K562 (cell line): Measurements from ENCODE around the gene SLC22A7. TPM values are rescaled to one million over a fixed set of nuclear protein-coding genes. Genes with fewer than 3 reads are reported as not detected.

ENCODE experiments used
- ATAC-seq: fragments of 200-7000 bp; cut with Tn5 transposase; 3 replicates; pipeline ENCODE4 v1.9.1; 2020; ENCODE audit warnings: moderate library complexity
- BruUV-seq: library from RNA; stranded (reverse); fragments of 400-500 nt; replicated peaks from 2 replicates; lab custom pipeline; 2021; lab: Mats Ljungman, UMichigan
- CTCF ChIA-PET: fragments of 300-600 bp; formaldehyde crosslinking; extraction: SDS; loops from one replicate; lab custom pipeline; 2021; ENCODE audit warnings: low intra/inter-chr PET ratio; lab: Yijun Ruan, JAX
- POLR2A ChIA-PET: fragments of 300-600, 350-650 bp; sonication (Branson Sonifier 250); formaldehyde crosslinking; extraction: SDS; loops from one replicate; lab custom pipeline; 2021; ENCODE audit warnings: antibody characterized with exemption, inconsistent platforms; lab: Yijun Ruan, JAX
- DNase-seq, 4 experiments: peaks; one replicate each; pipeline versions ENCODE4 v3.0.0 to v3.0.0-alpha.2; 2011 to 2018; ENCODE audit warnings: low spot score in 3 of 4, mixed read lengths in 3 of 4; ENCODE audit errors: extremely low read depth in 1 of 4
- FAIRE-seq: peaks from 2 replicates; lab custom pipeline; 2011; peaks lifted over from hg19 to GRCh38; lab: Jason Lieb, UNC
- H2AFZ ChIP-seq: 2 replicates; pipeline ENCODE4 v1.6.0; 2011; ENCODE audit warnings: low read depth, low read length, control low read depth, inconsistent platforms
- H3K27ac ChIP-seq: fragments of 200-600 bp; 3 replicates; pipeline ENCODE4 v1.8.0; 2011; ENCODE audit warnings: low read depth, mild to moderate bottlenecking, control low read depth, inconsistent platforms, low read length, moderate library complexity, mixed read lengths; ENCODE audit errors: extremely low read depth
- H3K27me3 ChIP-seq, 2 experiments: fragments of 300-600 bp in 1 of 2; 2 replicates in 1 of 2; 3 replicates in 1 of 2; pipeline versions ENCODE4 v1.6.0 to v1.8.0; 2011; ENCODE audit warnings: inconsistent platforms in 2 of 2, low read length in 2 of 2, mild to moderate bottlenecking in 1 of 2, mixed read lengths in 1 of 2, moderate library complexity in 1 of 2; ENCODE audit not compliant: control insufficient read depth in 2 of 2, insufficient read depth in 2 of 2
- H3K36me3 ChIP-seq: fragments of 300-600 bp; 3 replicates; pipeline ENCODE4 v1.8.0; 2011; ENCODE audit warnings: mild to moderate bottlenecking, low read length, inconsistent platforms; ENCODE audit not compliant: control insufficient read depth, insufficient read depth
- H3K4me1 ChIP-seq, 2 experiments: fragments of 200-600 bp in 1 of 2; replicated peaks in 1 of 2; 2 replicates in 1 of 2; 3 replicates in 1 of 2; pipeline versions ENCODE4 v1.5.1 to v1.8.0; 2011; ENCODE audit warnings: inconsistent platforms in 2 of 2, low read length in 2 of 2, mild to moderate bottlenecking in 1 of 2, mixed read lengths in 1 of 2, moderate library complexity in 1 of 2; ENCODE audit not compliant: control insufficient read depth in 2 of 2, insufficient read depth in 2 of 2
- H3K4me2 ChIP-seq: 2 replicates; pipeline ENCODE4 v1.6.1; 2011; ENCODE audit warnings: low read length, control low read depth, inconsistent platforms, mixed read lengths; ENCODE audit not compliant: insufficient read depth
- H3K4me3 ChIP-seq: fragments of 200-600 bp; sonication (generic), shearing (Covaris generic); 2 replicates; pipeline ENCODE4 v1.5.1; 2016; ENCODE audit warnings: control low read depth, inconsistent platforms
- H3K79me2 ChIP-seq: fragments of 200-600 bp; 3 replicates; pipeline ENCODE4 v1.8.0; 2011; ENCODE audit warnings: low read length, inconsistent platforms; ENCODE audit not compliant: control insufficient read depth, insufficient read depth
- H3K9ac ChIP-seq, 2 experiments: 2 replicates each; pipeline versions ENCODE4 v1.6.0 to v1.6.1; 2011; ENCODE audit warnings: low read depth in 2 of 2, low read length in 2 of 2, control low read depth in 1 of 2, inconsistent platforms in 1 of 2, mild to moderate bottlenecking in 1 of 2, mixed read lengths in 1 of 2; ENCODE audit not compliant: insufficient read depth in 1 of 2
- H3K9me1 ChIP-seq: one replicate; pipeline ENCODE4 v1.6.0; 2011; ENCODE audit warnings: inconsistent platforms, mild to moderate bottlenecking, low read length, moderate library complexity; ENCODE audit not compliant: control insufficient read depth, insufficient read depth
- H3K9me3 ChIP-seq: replicated peaks from 2 replicates; pipeline ENCODE4 v1.5.1; 2011; ENCODE audit warnings: low read depth, low read length, inconsistent platforms; ENCODE audit not compliant: control insufficient read depth, insufficient read depth
- H4K20me1 ChIP-seq: replicated peaks from 2 replicates; pipeline ENCODE4 v1.6.1; 2011; ENCODE audit warnings: low read length, inconsistent platforms, mixed read lengths; ENCODE audit not compliant: control insufficient read depth, insufficient read depth
- CBFB ChIP-seq: sonication (generic); formaldehyde crosslinking; IDR thresholded peaks from 2 replicates; pipeline ENCODE4 v1.4.0; 2020; ENCODE audit warnings: mild to moderate bottlenecking, missing genetic modification reagents
- FIP1L1 ChIP-seq: fragments of 200-400 bp; formaldehyde crosslinking; IDR thresholded peaks from 2 replicates; pipeline ENCODE4 v1.6.1; 2018; ENCODE audit warnings: mild to moderate bottlenecking, low read depth, low read length; ENCODE audit not compliant: poor library complexity, severe bottlenecking
- MAFF ChIP-seq: IDR thresholded peaks from 2 replicates; pipeline ENCODE4 v1.6.1; 2012; ENCODE audit warnings: low read length, improper control_type of control experiment
- ZBTB7A ChIP-seq: IDR thresholded peaks from 2 replicates; pipeline ENCODE4 v1.6.1; 2011; ENCODE audit warnings: low read depth, mild to moderate bottlenecking, low read length, moderate library complexity, borderline replicate concordance; ENCODE audit not compliant: control insufficient read depth
- ZFP36 ChIP-seq: fragments of 150-350 bp; IDR thresholded peaks from 2 replicates; pipeline ENCODE4 v1.6.1; 2018; ENCODE audit warnings: low read length, low read depth; ENCODE audit not compliant: partially characterized antibody
- WGBS: fragments of 100-300 bp; shearing (Covaris generic); methylation state at CpG from one replicate; pipeline ENCODE4 v1.1.6; 2016; ENCODE audit warnings: low coverage, mixed read lengths; ENCODE audit not compliant: insufficient coverage; ENCODE audit errors: missing lambda C conversion rate; 5-methylcytosine and 5-hydroxymethylcytosine counted together
- in situ Hi-C: fragments of 300-500 bp; cut with MboI; formaldehyde crosslinking; loops from 4 replicates; pipeline ENCODE4 v1.15.0; 2018; ENCODE audit warnings: inconsistent platforms, mixed read lengths
- intact Hi-C: fragments of 100-400 bp; cut with micrococcal nuclease; formaldehyde crosslinking; loops from 2 replicates; pipeline ENCODE4 v1.14.2; 2022
- polyA plus RNA-seq, 8 experiments: library from polyadenylated mRNA; depleted of rRNA in 4 of 8; stranded (reverse) in 5 of 8; unstranded in 3 of 8; fragments of >200 nt; fragmentation: Nextera tagmentation in 2 of 8; fragmentation: Illumina TruSeq in 1 of 8; extraction: Ambion mirVana in 2 of 8; extraction: Trizol in 1 of 8; gene quantifications; 2 replicates each; pipeline versions ENCODE4 v1.2.1 to v1.2.3, GENCODE V29; 2011 to 2014; ENCODE audit warnings: inconsistent platforms in 1 of 8, missing spikeins in 1 of 8
- total RNA-seq, 7 experiments: library from RNA; depleted of rRNA in 6 of 7; stranded (reverse); fragments of >200 nt in 6 of 7; fragmentation: Illumina TruSeq in 2 of 7; extraction: Trizol in 2 of 7; gene quantifications; 2 replicates each; pipeline versions ENCODE4 v1.2.1 to v1.2.3, GENCODE V29; 2011 to 2021; ENCODE audit warnings: low replicate concordance in 1 of 7
- TF ChIP-seq, protein P1 (sequence below): sonication (generic); formaldehyde crosslinking; IDR thresholded peaks from 2 replicates; pipeline ENCODE4 v1.9.0; 2022; ENCODE audit warnings: mild to moderate bottlenecking, missing genetic modification reagents
- TF ChIP-seq, protein P2 (sequence below): fragments of 250-450 bp; sonication (Bioruptor Pico); IDR thresholded peaks from 2 replicates; pipeline ENCODE4 v1.5.0; 2022; ENCODE audit warnings: mild to moderate bottlenecking
- TF ChIP-seq, protein P3 (sequence below): sonication (generic); formaldehyde crosslinking; IDR thresholded peaks from 2 replicates; pipeline ENCODE4 v1.8.0; 2022; ENCODE audit warnings: mild to moderate bottlenecking, low read depth, missing genetic modification reagents

SLC22A7 gene
- total and polyA plus RNA-seq, 9 of the 15 experiments (the other 6 are each of a cell fraction or from before 2014, with no cell fraction given): not detected

DNA sequence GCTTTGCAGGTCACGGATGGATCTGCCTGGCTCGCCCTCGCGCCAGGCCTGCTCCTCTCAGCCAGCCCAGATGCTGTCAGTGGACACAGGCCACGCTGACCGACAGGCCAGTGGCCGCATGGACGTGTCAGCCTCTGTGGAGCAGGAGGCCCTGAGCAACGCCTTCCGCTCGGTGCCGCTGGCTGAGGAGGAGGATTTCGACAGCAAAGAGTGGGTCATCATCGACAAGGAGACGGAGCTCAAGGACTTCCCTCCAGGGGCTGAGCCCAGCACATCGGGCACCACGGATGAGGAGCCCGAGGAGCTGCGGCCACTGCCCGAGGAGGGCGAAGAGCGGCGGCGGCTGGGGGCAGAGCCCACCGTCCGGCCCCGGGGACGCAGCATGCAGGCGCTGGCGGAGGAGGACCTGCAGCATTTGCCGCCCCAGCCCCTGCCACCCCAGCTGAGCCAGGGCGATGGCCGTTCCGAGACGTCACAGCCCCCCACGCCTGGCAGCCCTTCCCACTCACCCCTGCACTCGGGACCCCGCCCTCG is 35.2 kb upstream of the SLC22A7 start:
- no peak overlapping the region for H3K27ac ChIP-seq
- WGBS: 44% methylated on average over 34 of the region's 39 CpGs
- H3K9me3 ChIP-seq: no peaks in the 10 kb centered on the region
- peak overlapping the region in 1 of 2 experiments; percentile 56; a peak in 1 of 4 replicates for H3K9ac ChIP-seq
- H2AFZ ChIP-seq: no peak overlapping the region
- in situ Hi-C loops: loop anchor here (5.0 kb wide), 1 partner anchor 229 kb away; no protein-coding TSS in a partner anchor
- CTCF ChIA-PET: interaction anchor here (0.7 to 1.7 kb wide), 6 partner anchors 68 to 244 kb away, joined by 3 to 11 read pairs (median 4); no protein-coding TSS in a partner anchor
- POLR2A ChIA-PET: interaction anchor here (0.6 to 1.6 kb wide), 5 partner anchors 9 to 279 kb away, joined by 3 to 7 read pairs (median 4); partner anchors contain the start of gene PPP2R5D
- H3K36me3 ChIP-seq: no peaks in the 10 kb centered on the region
- no peak for FAIRE-seq
- H4K20me1 ChIP-seq: peaks cover 4% of the 10 kb centered on the region; the same call in 1 of the 2 replicates
- no TSS peak for BruUV-seq
- H3K4me2 ChIP-seq: no peak overlapping the region
- H3K4me3 ChIP-seq: no peak overlapping the region
- DNase-seq: no peak
- no peaks in the 10 kb centered on the region for H3K79me2 ChIP-seq
- peaks cover 9 to 33% of the 10 kb centered on the region in 2 experiments for H3K4me1 ChIP-seq
- TF ChIP-seq, protein P1, sequence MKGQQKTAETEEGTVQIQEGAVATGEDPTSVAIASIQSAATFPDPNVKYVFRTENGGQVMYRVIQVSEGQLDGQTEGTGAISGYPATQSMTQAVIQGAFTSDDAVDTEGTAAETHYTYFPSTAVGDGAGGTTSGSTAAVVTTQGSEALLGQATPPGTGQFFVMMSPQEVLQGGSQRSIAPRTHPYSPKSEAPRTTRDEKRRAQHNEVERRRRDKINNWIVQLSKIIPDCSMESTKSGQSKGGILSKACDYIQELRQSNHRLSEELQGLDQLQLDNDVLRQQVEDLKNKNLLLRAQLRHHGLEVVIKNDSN (CRISPR knock-in tag): 0 out of 2 replicates have a peak, but pooled peaks have one; percentile 2
- TF ChIP-seq FIP1L1: no peak
- TF ChIP-seq, protein P2, sequence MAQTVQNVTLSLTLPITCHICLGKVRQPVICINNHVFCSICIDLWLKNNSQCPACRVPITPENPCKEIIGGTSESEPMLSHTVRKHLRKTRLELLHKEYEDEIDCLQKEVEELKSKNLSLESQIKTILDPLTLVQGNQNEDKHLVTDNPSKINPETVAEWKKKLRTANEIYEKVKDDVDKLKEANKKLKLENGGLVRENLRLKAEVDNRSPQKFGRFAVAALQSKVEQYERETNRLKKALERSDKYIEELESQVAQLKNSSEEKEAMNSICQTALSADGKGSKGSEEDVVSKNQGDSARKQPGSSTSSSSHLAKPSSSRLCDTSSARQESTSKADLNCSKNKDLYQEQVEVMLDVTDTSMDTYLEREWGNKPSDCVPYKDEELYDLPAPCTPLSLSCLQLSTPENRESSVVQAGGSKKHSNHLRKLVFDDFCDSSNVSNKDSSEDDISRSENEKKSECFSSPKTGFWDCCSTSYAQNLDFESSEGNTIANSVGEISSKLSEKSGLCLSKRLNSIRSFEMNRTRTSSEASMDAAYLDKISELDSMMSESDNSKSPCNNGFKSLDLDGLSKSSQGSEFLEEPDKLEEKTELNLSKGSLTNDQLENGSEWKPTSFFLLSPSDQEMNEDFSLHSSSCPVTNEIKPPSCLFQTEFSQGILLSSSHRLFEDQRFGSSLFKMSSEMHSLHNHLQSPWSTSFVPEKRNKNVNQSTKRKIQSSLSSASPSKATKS: no peak
- TF ChIP-seq, protein P3, sequence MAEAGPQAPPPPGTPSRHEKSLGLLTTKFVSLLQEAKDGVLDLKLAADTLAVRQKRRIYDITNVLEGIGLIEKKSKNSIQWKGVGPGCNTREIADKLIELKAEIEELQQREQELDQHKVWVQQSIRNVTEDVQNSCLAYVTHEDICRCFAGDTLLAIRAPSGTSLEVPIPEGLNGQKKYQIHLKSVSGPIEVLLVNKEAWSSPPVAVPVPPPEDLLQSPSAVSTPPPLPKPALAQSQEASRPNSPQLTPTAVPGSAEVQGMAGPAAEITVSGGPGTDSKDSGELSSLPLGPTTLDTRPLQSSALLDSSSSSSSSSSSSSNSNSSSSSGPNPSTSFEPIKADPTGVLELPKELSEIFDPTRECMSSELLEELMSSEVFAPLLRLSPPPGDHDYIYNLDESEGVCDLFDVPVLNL (CRISPR knock-in tag): 0 out of 2 replicates have a peak, but pooled peaks have one; percentile 38
- 0 out of 2 replicates have a peak, but pooled peaks have one; percentile 2 for TF ChIP-seq ZBTB7A
- no peak for TF ChIP-seq ZFP36
- TF ChIP-seq CBFB (CRISPR knock-in tag): 0 out of 2 replicates have a peak, but pooled peaks have one; percentile 49
- TF ChIP-seq MAFF: no peak
- H3K9me1 ChIP-seq: no peaks in the 10 kb centered on the region
- H3K27me3 ChIP-seq: peaks cover 6 to 21% of the 10 kb centered on the region in 2 experiments; a peak in 4 of 5 replicates
- no peak for ATAC-seq
- intact Hi-C loops: loop anchor here (1.0 to 10.0 kb wide), 5 partner anchors 71 to 812 kb away; no protein-coding TSS in a partner anchor
